Lung (tissue), 12 donors: ENCODE results near the gene CDHR2. TPM values are rescaled to one million over a fixed set of nuclear protein-coding genes. Genes with fewer than 3 reads are reported as not detected.
"Not testable (repeated sequence)": the region's sequence is repeated elsewhere in the genome, so short reads cannot be mapped to it uniquely, and the experiment has no call there.

ENCODE experiments used
- ATAC-seq: fragments of 200-7000 bp; cut with Tn5 transposase; one replicate; pipeline ENCODE4 v1.9.1; 2020; ENCODE audit warnings: moderate number of reproducible peaks; ENCODE audit not compliant: insufficient read depth, low FRiP score
- DNase-seq, 3 donors: peaks; one replicate each; pipeline ENCODE4 v3.0.0-alpha.2; 2013 to 2017
- H3K27ac ChIP-seq, 2 donors: one replicate each; pipeline ENCODE4 v1.5.1; 2013; ENCODE audit warnings: mild to moderate bottlenecking in 2 of 2, moderate library complexity in 2 of 2, control low read depth in 1 of 2, inconsistent platforms in 1 of 2, low read depth in 1 of 2, low read length in 1 of 2
- H3K27me3 ChIP-seq, 3 donors: one replicate each; pipeline ENCODE4 v1.5.1; 2013; ENCODE audit warnings: low read length in 2 of 3; ENCODE audit not compliant: control insufficient read depth in 3 of 3, insufficient read depth in 3 of 3
- H3K36me3 ChIP-seq, 4 donors: one replicate each; pipeline ENCODE4 v1.5.1; 2013; ENCODE audit warnings: low read length in 4 of 4, mild to moderate bottlenecking in 1 of 4, moderate library complexity in 1 of 4; ENCODE audit not compliant: control insufficient read depth in 4 of 4, insufficient read depth in 4 of 4
- H3K4me1 ChIP-seq, 5 donors: one replicate each; pipeline ENCODE4 v1.5.1; 2013; ENCODE audit warnings: low read length in 5 of 5, mild to moderate bottlenecking in 2 of 5, moderate library complexity in 1 of 5; ENCODE audit not compliant: control insufficient read depth in 5 of 5, insufficient read depth in 5 of 5
- H3K4me3 ChIP-seq: one replicate; pipeline ENCODE4 v1.5.1; 2013; ENCODE audit warnings: mild to moderate bottlenecking, control low read depth, moderate library complexity
- H3K9ac ChIP-seq, 2 donors: one replicate each; pipeline ENCODE4 v1.5.1; 2013; ENCODE audit warnings: low read length in 2 of 2, control low read depth in 1 of 2; ENCODE audit not compliant: insufficient read depth in 1 of 2
- H3K9me3 ChIP-seq, 4 donors: one replicate each; pipeline ENCODE4 v1.5.1; 2013; ENCODE audit warnings: low read length in 3 of 4, mild to moderate bottlenecking in 1 of 4, moderate library complexity in 1 of 4; ENCODE audit not compliant: control insufficient read depth in 4 of 4, insufficient read depth in 3 of 4
- WGBS, 2 donors: extraction: QIAGEN DNeasy Blood & Tissue Kit; methylation state at CpG; one replicate each; pipeline ENCODE4 v1.1.7; 2013; 5-methylcytosine and 5-hydroxymethylcytosine counted together
- polyA plus RNA-seq, 2 donors: library from polyadenylated mRNA; stranded (reverse); fragments of 200-250 nt; gene quantifications; one replicate each; pipeline ENCODE4 v1.2.1, GENCODE V29; 2013
- total RNA-seq, 2 donors: library from RNA; depleted of rRNA in 1 of 2; stranded (reverse); fragments of >200 nt in 1 of 2; gene quantifications; one replicate each; pipeline ENCODE4 v1.2.1, GENCODE V29; 2014 to 2021
- TF ChIP-seq, protein P1 (sequence below): IDR thresholded peaks from 2 replicates; pipeline ENCODE4 v1.5.1; 2012; ENCODE audit warnings: mild to moderate bottlenecking; ENCODE audit errors: control extremely low read depth, extremely low read depth
- donor health status: control.
- donor health status: control.
- donor health status: Bipolar disorder and iron deficiency.
- donor health status: healthy.
- donor health status: DM: yes; HTN: yes; CAD: no.

The CDHR2 gene
- total and polyA plus RNA-seq, 4 donors, result 0.02 to 1.5 (median 0.42) TPM

DNA sequence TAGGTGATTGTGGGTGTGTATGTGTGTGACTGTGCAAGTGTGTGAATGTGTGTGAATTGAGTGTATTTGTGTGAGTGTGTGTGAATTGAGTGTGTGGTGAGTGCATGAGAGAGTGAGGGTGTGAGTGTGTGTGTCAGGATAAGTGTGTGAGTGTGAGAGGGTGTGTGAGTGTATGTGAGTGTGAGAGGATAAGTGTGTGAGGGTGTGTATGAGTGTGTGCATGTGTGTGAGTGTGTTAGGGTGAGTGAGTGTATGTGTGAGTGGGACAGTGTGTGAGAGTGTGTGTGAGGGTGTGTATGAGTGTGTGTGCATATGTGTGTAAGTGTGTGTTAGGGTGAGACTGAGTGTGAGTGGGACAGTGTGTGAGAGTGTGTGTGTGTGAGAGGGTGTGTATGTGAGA, 39.2 kb downstream of the CDHR2 start:
- H3K36me3 ChIP-seq, result no peaks in the 10 kb centered on the region
- TF ChIP-seq, protein P1, sequence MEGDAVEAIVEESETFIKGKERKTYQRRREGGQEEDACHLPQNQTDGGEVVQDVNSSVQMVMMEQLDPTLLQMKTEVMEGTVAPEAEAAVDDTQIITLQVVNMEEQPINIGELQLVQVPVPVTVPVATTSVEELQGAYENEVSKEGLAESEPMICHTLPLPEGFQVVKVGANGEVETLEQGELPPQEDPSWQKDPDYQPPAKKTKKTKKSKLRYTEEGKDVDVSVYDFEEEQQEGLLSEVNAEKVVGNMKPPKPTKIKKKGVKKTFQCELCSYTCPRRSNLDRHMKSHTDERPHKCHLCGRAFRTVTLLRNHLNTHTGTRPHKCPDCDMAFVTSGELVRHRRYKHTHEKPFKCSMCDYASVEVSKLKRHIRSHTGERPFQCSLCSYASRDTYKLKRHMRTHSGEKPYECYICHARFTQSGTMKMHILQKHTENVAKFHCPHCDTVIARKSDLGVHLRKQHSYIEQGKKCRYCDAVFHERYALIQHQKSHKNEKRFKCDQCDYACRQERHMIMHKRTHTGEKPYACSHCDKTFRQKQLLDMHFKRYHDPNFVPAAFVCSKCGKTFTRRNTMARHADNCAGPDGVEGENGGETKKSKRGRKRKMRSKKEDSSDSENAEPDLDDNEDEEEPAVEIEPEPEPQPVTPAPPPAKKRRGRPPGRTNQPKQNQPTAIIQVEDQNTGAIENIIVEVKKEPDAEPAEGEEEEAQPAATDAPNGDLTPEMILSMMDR, result no peak
- H3K27ac ChIP-seq, result no peak overlapping the region
- H3K9ac ChIP-seq, result no peak overlapping the region
- no peak for DNase-seq
- H3K4me1 ChIP-seq, result no peaks in the 10 kb centered on the region
- H3K4me3 ChIP-seq, result no peak overlapping the region
- H3K27me3 ChIP-seq, result no peaks in the 10 kb centered on the region
- H3K9me3 ChIP-seq, result peaks cover 0 to 25% (median 7%) of the 10 kb centered on the region in 4 donors
- ATAC-seq, result no peak

DNA sequence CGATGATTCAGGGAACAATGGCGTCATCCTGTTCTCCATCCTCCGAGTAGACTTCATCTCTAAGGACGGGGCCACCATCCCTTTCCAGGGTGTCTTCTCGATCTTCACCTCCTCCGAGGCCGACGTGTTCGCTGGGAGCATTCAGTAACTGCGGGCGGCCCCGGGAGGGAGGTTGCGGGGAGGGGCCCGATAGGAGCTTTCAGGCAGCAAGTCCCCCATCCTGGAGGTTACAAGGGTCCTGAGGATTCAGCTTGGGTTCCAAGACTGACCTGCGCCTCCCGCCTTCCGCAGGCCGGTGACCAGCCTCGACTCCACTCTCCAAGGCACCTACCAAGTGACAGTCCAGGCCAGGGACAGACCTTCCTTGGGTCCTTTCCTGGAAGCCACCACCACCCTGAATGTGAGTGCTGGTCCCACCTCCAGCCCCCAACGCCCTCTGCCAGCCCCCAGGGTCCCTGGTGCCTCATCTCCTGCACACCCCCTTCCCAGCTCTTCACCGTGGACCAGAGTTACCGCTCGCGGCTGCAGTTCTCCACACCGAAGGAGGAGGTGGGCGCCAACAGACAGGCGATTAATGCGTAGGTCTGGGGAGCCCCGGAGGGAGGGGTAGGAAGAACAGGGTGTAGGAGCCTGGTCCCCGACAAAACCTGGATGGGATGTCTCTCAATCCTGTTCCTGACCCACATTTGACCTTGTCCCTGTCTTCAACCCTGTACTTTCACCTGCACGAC, 40.1 kb downstream of the CDHR2 start:
- Histone ChIP-seq H3K9me3 (peaks cover 0 to 23% (median 4%) of the 10 kb centered on the region in 4 donors), H3K4me1 (no peaks in the 10 kb centered on the region), H3K9ac (no peak overlapping the region), H3K4me3 (no peak overlapping the region), H3K36me3 (no peaks in the 10 kb centered on the region), H3K27ac (no peak overlapping the region), H3K27me3 (no peaks in the 10 kb centered on the region)
- 88 to 91% methylated on average over 31 of the region's 31 CpGs for WGBS, 2 donors
- no peak for DNase-seq
- TF ChIP-seq, protein P1, result no peak
- no peak for ATAC-seq

DNA sequence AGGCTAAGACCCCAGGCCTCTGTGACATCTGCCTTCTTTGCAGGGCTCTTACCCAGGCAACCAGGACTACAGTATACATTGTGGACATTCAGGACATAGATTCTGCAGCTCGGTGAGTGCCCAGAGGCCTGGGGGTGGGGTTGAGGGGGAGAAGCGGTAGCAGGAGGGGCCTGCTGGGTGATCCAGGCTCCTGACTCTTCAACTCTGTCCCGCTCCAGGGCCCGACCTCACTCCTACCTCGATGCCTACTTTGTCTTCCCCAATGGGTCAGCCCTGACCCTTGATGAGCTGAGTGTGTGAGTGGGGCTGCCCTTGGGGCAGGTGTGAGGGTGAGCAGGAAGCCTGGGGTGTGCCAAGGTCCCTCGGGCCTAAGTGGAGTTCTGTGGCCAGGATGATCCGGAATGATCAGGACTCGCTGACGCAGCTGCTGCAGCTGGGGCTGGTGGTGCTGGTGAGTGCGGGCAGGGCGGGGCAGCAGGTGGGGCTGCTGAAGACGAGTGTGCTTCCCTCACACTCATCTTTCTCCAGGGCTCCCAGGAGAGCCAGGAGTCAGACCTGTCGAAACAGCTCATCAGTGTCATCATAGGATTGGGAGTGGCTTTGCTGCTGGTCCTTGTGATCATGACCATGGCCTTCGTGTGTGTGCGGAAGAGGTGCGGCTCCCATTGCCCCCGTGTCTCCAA, 41.0 kb downstream of the CDHR2 start:
- 83 to 84% methylated on average over 17 of the region's 17 CpGs for WGBS, 2 donors

DNA sequence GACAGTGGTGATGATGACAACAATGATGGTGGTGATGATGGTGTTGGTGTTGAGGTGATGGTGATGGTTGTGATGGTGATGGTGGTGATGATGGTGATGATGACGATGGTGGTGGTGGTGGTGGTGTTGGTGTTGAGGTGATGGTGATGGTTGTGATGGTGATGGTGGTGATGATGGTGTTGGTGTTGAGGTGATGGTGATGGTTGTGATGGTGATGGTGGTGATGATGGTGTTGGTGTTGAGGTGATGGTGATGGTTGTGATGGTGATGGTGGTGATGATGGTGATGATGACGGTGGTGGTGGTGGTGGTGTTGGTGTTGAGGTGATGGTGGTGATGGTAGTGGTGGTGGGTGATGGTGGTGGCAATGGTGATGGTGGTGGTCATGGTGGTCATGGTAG, 42.5 kb downstream of the CDHR2 start:
- ATAC-seq, H3K4me3 ChIP-seq, H3K27me3 ChIP-seq, H3K9ac ChIP-seq, H3K4me1 ChIP-seq, H3K36me3 ChIP-seq, H3K9me3 ChIP-seq, DNase-seq, H3K27ac ChIP-seq: not testable (repeated sequence)
- 48 to 68% methylated on average over 2 of the region's 2 CpGs for WGBS, 2 donors

More for the DNA sequence above, 41.0 kb downstream of the CDHR2 start:
- Histone ChIP-seq H3K9ac (no peak overlapping the region), H3K9me3 (peaks cover 0 to 14% (median 3%) of the 10 kb centered on the region in 4 donors), H3K4me1 (no peaks in the 10 kb centered on the region), H3K36me3 (no peaks in the 10 kb centered on the region), H3K4me3 (no peak overlapping the region), H3K27ac (no peak overlapping the region), H3K27me3 (no peaks in the 10 kb centered on the region)
- TF ChIP-seq, protein P1, result no peak
- no peak for ATAC-seq
- no peak for DNase-seq
